IPS-15b (cell line): ENCODE measurements around the gene PARK7.

Experiments used
- H3K27me3 ChIP-seq: one replicate; pipeline ENCODE4 v1.6.1; 2013; ENCODE audit warnings: low read length; ENCODE audit not compliant: control insufficient read depth, insufficient read depth
- H3K36me3 ChIP-seq: one replicate; pipeline ENCODE4 v1.6.1; 2013; ENCODE audit warnings: low read length; ENCODE audit not compliant: control insufficient read depth, insufficient read depth
- H3K4me1 ChIP-seq: one replicate; pipeline ENCODE4 v1.6.1; 2013; ENCODE audit warnings: mild to moderate bottlenecking, low read length; ENCODE audit not compliant: control insufficient read depth, insufficient read depth
- H3K4me3 ChIP-seq: one replicate; pipeline ENCODE4 v1.5.1; 2013; ENCODE audit warnings: low read depth, low read length
- H3K9ac ChIP-seq: one replicate; pipeline ENCODE4 v1.6.1; 2013; ENCODE audit warnings: low read depth, mild to moderate bottlenecking, low read length
- H3K9me3 ChIP-seq: one replicate; pipeline ENCODE4 v1.6.1; 2013; ENCODE audit warnings: mild to moderate bottlenecking, low read length; ENCODE audit not compliant: control insufficient read depth, insufficient read depth

Gene PARK7

GRCh38 chr1:7970246-7970645 lies 8.7 kb downstream of the PARK7 start:
- H3K9ac ChIP-seq = no peak overlapping the region
- no peaks in the 10 kb centered on the region for H3K9me3 ChIP-seq
- no peaks in the 10 kb centered on the region for H3K4me1 ChIP-seq
- no peaks in the 10 kb centered on the region for H3K27me3 ChIP-seq
- peaks cover 33% of the 10 kb centered on the region for H3K36me3 ChIP-seq
- H3K4me3 ChIP-seq = no peak overlapping the region

DNA sequence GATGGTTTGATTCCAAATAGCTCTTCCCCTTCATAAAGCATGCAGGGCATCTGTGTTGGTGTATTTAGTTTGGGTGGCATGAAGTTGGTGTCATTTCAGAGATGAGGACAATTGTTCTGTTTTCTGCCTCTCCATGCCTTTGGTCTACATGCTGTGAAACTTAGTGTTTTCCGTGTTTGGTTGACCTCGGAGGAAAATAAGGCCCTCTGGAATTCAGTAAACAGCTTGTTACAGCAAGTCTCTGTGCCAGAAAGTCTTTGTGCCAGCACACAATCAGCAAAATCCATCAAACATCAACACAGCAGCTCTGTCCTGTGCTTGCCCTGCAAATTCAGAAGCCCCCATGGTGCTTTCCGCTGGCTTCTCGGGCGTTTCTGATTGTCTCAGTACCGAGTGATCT lies 9.5 kb downstream of the PARK7 start:
- no peaks in the 10 kb centered on the region for H3K27me3 ChIP-seq
- no peaks in the 10 kb centered on the region for H3K4me1 ChIP-seq
- H3K9me3 ChIP-seq = no peaks in the 10 kb centered on the region
- peaks cover 30% of the 10 kb centered on the region for H3K36me3 ChIP-seq
- H3K9ac ChIP-seq = no peak overlapping the region
- H3K4me3 ChIP-seq = no peak overlapping the region

DNA sequence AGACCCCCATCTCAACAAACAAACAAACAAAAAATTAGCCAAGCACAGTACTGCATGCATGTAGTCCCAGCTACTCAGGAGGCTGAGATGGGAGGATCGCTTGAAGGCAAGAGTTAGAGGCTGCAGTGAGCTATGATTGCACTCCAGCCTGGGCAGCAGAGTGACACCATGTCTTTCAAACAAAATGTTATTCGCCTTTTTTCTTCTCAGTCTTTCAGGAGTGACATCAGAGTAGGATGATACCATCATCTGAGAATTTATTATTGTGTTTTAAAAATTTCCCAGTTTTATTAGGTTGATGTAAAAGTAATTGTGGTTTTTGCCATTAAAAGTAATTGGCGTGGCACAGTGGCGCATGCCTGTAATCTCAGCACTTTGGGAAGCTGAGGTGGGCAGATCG lies 10.8 kb downstream of the PARK7 start:
- peaks cover 29% of the 10 kb centered on the region for H3K36me3 ChIP-seq
- H3K4me1 ChIP-seq = no peaks in the 10 kb centered on the region
- no peaks in the 10 kb centered on the region for H3K27me3 ChIP-seq
- H3K4me3 ChIP-seq = no peak overlapping the region
- H3K9me3 ChIP-seq = no peaks in the 10 kb centered on the region
- no peak overlapping the region for H3K9ac ChIP-seq

DNA sequence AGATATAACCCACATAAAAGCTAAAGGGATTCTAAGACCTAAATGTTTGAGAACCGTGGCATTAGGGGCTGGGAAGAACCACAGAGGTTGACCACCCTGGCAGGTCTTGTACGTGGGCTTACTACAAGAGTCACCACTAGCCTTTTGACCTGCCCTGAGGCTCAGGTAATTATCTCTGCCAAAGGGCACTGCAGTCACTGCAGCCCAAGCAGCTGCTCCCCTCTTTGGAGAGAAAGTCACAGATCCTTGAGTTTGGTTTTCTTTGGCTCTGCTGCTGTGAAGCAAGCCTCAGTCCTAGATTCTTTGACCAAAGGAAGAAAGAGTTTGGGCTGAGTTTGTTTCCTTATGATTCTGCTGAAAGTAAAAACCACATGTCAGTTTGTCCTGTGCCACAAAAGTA lies 11.6 kb downstream of the PARK7 start:
- Histone ChIP-seq H3K27me3 (no peaks in the 10 kb centered on the region), H3K36me3 (peaks cover 32% of the 10 kb centered on the region), H3K4me1 (no peaks in the 10 kb centered on the region)

DNA sequence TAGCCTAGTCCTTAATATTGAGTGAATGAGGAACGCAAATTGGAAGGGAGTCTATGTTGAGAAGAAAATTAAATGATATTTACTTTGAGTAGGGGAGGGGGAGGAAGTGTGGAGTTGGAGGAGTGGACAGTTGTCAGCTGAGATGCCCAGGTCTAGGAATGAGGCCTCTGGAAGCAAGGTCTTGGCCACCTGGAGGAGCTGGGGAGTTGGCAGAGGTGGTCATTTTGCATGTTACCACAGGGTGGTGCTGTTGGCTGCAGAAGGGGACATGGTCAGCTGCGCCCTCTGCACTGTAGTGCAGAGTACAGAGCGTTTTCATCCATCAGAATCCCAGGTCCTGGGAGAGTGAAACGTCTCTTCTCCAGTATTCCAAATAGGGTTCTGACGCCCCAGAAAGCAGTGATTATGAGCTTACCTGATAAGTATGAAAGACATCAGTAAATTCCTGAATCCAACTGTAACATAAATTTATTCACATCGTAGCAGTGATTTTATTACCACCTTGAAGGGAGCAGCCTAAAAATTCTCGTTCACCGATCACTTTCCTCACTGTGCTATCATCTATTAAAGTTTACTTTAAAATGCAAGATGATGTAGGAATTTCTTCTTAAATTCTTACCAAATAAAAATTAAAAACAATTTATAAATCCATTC lies 13.8 kb downstream of the PARK7 start:
- H3K36me3 ChIP-seq = peaks cover 24% of the 10 kb centered on the region
- H3K4me1 ChIP-seq = no peaks in the 10 kb centered on the region
- no peak overlapping the region for H3K4me3 ChIP-seq
- no peaks in the 10 kb centered on the region for H3K27me3 ChIP-seq
- H3K9me3 ChIP-seq = no peaks in the 10 kb centered on the region
- H3K9ac ChIP-seq = no peak overlapping the region

More for the DNA sequence above, 11.6 kb downstream of the PARK7 start:
- H3K4me3 ChIP-seq = no peak overlapping the region
- H3K9me3 ChIP-seq = no peaks in the 10 kb centered on the region
- H3K9ac ChIP-seq = no peak overlapping the region

GRCh38 chr1:7980984-7981383 lies 19.5 kb downstream of the PARK7 start:
- no peaks in the 10 kb centered on the region for H3K4me1 ChIP-seq
- H3K9me3 ChIP-seq = no peaks in the 10 kb centered on the region
- no peak overlapping the region for H3K9ac ChIP-seq
- no peak overlapping the region for H3K4me3 ChIP-seq
- H3K36me3 ChIP-seq = peaks cover 37% of the 10 kb centered on the region
- no peaks in the 10 kb centered on the region for H3K27me3 ChIP-seq

- Histone ChIP-seq H3K4me3 (no peak overlapping the region), H3K36me3 (peaks cover 36% of the 10 kb centered on the region), H3K9ac (no peak overlapping the region), H3K27me3 (no peaks in the 10 kb centered on the region), H3K4me1 (no peaks in the 10 kb centered on the region), H3K9me3 (no peaks in the 10 kb centered on the region)
These were observed 21.7 kb downstream of the PARK7 start for GRCh38 chr1:7983086-7983778.

DNA sequence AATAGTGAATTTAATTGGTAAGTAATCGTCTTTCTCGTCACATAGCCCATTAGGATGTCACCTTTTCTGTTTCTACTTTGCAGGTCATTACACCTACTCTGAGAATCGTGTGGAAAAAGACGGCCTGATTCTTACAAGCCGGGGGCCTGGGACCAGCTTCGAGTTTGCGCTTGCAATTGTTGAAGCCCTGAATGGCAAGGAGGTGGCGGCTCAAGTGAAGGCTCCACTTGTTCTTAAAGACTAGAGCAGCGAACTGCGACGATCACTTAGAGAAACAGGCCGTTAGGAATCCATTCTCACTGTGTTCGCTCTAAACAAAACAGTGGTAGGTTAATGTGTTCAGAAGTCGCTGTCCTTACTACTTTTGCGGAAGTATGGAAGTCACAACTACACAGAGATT lies 23.3 kb downstream of the PARK7 start:
- Histone ChIP-seq H3K4me3 (no peak overlapping the region), H3K4me1 (no peaks in the 10 kb centered on the region), H3K27me3 (no peaks in the 10 kb centered on the region), H3K9me3 (no peaks in the 10 kb centered on the region), H3K9ac (no peak overlapping the region), H3K36me3 (peaks cover 36% of the 10 kb centered on the region)

DNA sequence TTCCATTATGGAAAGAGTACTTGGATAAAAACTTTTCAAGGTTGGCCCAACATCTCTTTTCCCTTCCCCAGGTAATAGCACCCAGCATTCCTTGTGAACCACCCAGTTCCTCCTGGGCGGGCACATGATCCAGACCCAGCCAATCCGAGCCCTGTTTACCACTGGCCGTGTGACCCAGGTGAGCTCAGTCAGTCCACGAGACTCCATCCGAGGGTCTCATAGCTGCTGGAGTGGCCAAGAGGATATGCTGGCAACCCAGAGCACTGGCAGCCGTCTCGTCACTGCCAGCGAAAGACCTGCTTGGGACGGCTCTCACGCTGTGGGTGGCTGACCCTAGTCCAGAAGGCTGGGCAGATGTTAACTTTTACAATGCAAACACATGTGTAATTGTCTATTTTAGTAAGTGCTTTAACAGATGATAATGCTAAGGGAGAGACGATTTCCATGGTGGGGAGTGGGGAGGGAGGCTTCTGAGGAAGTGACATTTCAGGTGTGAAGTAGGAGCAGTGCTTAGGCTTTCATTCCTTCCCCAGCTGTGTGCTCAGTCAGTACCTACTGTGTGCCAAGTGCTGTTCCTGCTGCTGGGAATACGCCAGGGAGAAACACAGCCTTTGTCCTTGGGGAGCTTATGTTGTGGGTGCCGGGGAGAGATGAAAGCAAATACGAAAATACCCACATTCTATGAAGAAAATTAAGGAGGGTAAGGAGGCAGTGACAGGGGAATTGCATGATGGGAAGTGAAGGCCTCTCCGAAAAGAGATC lies 24.5 kb downstream of the PARK7 start:
- H3K36me3 ChIP-seq = peaks cover 33% of the 10 kb centered on the region
- no peaks in the 10 kb centered on the region for H3K27me3 ChIP-seq
- no peak overlapping the region for H3K9ac ChIP-seq
- H3K4me1 ChIP-seq = peaks cover under 1% of the 10 kb centered on the region
- H3K9me3 ChIP-seq = no peaks in the 10 kb centered on the region
- H3K4me3 ChIP-seq = no peak overlapping the region

DNA sequence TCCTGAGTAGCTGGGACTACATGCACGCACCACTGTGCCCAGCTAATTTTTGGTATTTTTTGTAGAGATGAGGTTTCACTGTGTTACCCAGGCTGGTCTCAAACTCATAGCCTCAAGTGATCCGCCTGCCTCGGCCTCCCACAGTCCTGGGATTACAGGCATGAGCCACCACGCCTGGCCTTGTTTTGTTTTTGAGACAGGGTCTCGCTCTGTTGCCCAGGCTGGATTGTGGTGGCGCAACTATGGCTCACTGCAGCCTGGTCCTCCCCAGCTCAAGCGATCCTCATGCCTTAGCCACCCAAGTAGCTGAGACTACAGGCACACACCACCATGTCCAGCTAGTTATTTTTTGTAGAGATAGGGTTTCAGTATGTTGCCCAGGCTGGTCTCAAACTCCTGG lies 26.0 kb downstream of the PARK7 start:
- no peak overlapping the region for H3K4me3 ChIP-seq
- no peaks in the 10 kb centered on the region for H3K27me3 ChIP-seq
- peaks cover 8% of the 10 kb centered on the region for H3K4me1 ChIP-seq
- H3K9ac ChIP-seq = no peak overlapping the region
- no peaks in the 10 kb centered on the region for H3K9me3 ChIP-seq
- H3K36me3 ChIP-seq = peaks cover 29% of the 10 kb centered on the region

GRCh38 chr1:7988576-7988975 lies 27.1 kb downstream of the PARK7 start:
- no peak overlapping the region for H3K4me3 ChIP-seq
- peaks cover 8% of the 10 kb centered on the region for H3K4me1 ChIP-seq
- H3K27me3 ChIP-seq = no peaks in the 10 kb centered on the region
- H3K9me3 ChIP-seq = no peaks in the 10 kb centered on the region
- H3K9ac ChIP-seq = no peak overlapping the region
- peaks cover 23% of the 10 kb centered on the region for H3K36me3 ChIP-seq
